Measurements from ENCODE around the gene ZFP64. TPM values are rescaled to one million over a fixed set of nuclear protein-coding genes. Genes with fewer than 3 reads are reported as not detected.

Gene ZFP64
- polyA plus RNA-seq, 2 of the 4 experiments (the other 2 are of a cell fraction), result 14.4 to 22.0 TPM

DNA sequence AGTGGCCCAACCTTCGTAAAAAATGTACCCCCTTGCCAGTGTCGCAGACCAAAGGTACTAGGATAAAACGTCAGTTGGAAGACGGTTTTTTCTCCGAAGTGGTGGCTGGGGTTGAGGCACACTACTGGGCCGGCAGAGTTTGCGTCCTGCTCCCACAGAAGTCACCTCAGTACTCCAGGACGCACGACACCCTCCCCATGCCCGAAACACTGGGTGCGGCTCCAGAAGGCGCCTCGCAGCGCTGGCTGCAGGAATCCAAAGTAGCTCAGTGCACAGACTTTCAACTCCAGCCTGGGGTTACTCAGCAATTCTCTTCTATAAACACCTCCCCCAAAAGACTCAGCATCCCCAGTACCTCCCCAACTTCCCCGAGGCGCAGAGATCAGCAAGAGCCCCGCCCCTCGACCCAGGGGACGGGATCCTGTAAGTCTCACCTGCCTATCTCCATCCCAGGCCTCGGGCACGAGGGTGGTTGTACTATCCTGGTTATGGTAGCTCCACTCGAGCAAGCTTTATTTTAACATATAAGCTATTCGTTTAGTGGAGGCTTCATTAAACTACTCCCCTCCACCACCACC is 88.2 kb downstream of the ZFP64 start:
- TF ChIP-seq, protein P1, sequence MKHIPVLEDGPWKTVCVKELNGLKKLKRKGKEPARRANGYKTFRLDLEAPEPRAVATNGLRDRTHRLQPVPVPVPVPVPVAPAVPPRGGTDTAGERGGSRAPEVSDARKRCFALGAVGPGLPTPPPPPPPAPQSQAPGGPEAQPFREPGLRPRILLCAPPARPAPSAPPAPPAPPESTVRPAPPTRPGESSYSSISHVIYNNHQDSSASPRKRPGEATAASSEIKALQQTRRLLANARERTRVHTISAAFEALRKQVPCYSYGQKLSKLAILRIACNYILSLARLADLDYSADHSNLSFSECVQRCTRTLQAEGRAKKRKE (CRISPR knock-in tag; IDR thresholded peaks at IDR 0.05; ENCODE audit: low read depth), result no peak
- TF ChIP-seq BCL3 (IDR thresholded peaks at IDR 0.05) (no peak), HOXB5 (CRISPR knock-in tag; IDR thresholded peaks at IDR 0.05) (no peak), GATA3 (IDR thresholded peaks at IDR 0.05; ENCODE audit: borderline replicate concordance) (no peak), NFE2L2 (conservative IDR thresholded peaks at IDR 0.05; ENCODE audit: low read length) (no peak), CBX8 (IDR thresholded peaks at IDR 0.05) (no peak), MAFK (IDR thresholded peaks at IDR 0.05; ENCODE audit: partially characterized antibody) (no peak)
- TF ChIP-seq, protein P2, sequence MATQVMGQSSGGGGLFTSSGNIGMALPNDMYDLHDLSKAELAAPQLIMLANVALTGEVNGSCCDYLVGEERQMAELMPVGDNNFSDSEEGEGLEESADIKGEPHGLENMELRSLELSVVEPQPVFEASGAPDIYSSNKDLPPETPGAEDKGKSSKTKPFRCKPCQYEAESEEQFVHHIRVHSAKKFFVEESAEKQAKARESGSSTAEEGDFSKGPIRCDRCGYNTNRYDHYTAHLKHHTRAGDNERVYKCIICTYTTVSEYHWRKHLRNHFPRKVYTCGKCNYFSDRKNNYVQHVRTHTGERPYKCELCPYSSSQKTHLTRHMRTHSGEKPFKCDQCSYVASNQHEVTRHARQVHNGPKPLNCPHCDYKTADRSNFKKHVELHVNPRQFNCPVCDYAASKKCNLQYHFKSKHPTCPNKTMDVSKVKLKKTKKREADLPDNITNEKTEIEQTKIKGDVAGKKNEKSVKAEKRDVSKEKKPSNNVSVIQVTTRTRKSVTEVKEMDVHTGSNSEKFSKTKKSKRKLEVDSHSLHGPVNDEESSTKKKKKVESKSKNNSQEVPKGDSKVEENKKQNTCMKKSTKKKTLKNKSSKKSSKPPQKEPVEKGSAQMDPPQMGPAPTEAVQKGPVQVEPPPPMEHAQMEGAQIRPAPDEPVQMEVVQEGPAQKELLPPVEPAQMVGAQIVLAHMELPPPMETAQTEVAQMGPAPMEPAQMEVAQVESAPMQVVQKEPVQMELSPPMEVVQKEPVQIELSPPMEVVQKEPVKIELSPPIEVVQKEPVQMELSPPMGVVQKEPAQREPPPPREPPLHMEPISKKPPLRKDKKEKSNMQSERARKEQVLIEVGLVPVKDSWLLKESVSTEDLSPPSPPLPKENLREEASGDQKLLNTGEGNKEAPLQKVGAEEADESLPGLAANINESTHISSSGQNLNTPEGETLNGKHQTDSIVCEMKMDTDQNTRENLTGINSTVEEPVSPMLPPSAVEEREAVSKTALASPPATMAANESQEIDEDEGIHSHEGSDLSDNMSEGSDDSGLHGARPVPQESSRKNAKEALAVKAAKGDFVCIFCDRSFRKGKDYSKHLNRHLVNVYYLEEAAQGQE (IDR thresholded peaks at IDR 0.05), result no peak
- no peak overlapping the region; a peak in 1 of 6 replicates for H3K27ac ChIP-seq
- 93% methylated on average over 23 of the region's 23 CpGs for WGBS (ENCODE audit: missing lambda C conversion rate)
- no peak overlapping the region for H3K4me3 ChIP-seq
- ChIA-PET POLR2A (no interaction called here), CTCF (interaction anchor here (0.8 to 2.8 kb wide), 3 partner anchors 9 to 463 kb away, joined by 3 to 7 read pairs (median 4); no protein-coding TSS in a partner anchor)
- no peaks in the 10 kb centered on the region for H3K9me3 ChIP-seq
- no peak for FAIRE-seq
- peaks cover 8% of the 10 kb centered on the region; the same call in 1 of the 3 replicates for H3K4me1 ChIP-seq
- no peak for DNase-seq (ENCODE audit: low read depth in 1 of 2, low spot score in 1 of 2)
- no peak overlapping the region for H3K4me2 ChIP-seq
- no peak for ATAC-seq

DNA sequence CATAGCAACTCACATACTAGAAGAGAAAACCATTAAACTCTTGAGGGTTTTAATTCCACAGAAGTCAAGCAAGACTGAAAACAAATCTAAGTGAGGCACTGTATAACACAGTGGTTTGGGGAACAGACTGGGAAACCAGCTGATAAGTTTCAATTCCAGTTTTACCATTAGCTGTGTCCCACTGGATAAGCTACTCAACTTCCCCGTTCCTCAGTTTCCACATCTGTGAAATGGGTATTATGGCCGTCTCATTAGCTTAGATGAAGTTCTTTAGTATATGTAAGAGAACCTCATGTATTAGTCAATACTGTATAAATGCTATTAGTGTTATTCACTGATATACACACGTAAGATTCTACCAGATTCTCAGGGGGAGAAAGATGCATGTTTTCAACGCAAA is 89.0 kb downstream of the ZFP64 start:
- peaks cover 8% of the 10 kb centered on the region; the same call in 1 of the 3 replicates for H3K4me1 ChIP-seq
- POLR2A ChIA-PET, result no interaction called here
- DNase-seq (ENCODE audit: low read depth in 1 of 2, low spot score in 1 of 2) (no peak), ATAC-seq (no peak), FAIRE-seq (no peak)
- no peaks in the 10 kb centered on the region for H3K9me3 ChIP-seq
- H3K27ac ChIP-seq, result no peak overlapping the region
- TF ChIP-seq SREBF2 (IDR thresholded peaks at IDR 0.05) (no peak), HDAC2 (IDR thresholded peaks at IDR 0.05) (no peak), FOSL2 (IDR thresholded peaks at IDR 0.05) (no peak), FOSL2 (CRISPR knock-in tag; IDR thresholded peaks at IDR 0.05) (no peak), ELK1 (IDR thresholded peaks at IDR 0.05; ENCODE audit: low read depth, low read length) (no peak), CBX8 (IDR thresholded peaks at IDR 0.05) (no peak), CHD4 (IDR thresholded peaks at IDR 0.05; ENCODE audit: borderline replicate concordance) (no peak), MYC (IDR thresholded peaks at IDR 0.05; ENCODE audit: borderline replicate concordance, low read length) (no peak), TP53 (CRISPR knock-in tag; IDR thresholded peaks at IDR 0.05) (no peak), HEYL (CRISPR knock-in tag; IDR thresholded peaks at IDR 0.05) (no peak), CHD2 (IDR thresholded peaks at IDR 0.05; ENCODE audit: low read length, partially characterized antibody) (no peak), EP300 (IDR thresholded peaks at IDR 0.05) (no peak), HOXB5 (CRISPR knock-in tag; IDR thresholded peaks at IDR 0.05) (no peak), CBX2 (IDR thresholded peaks at IDR 0.05; ENCODE audit: borderline replicate concordance, low read depth) (no peak), ZC3H11A (IDR thresholded peaks at IDR 0.05) (no peak)
- TF ChIP-seq, protein P3, sequence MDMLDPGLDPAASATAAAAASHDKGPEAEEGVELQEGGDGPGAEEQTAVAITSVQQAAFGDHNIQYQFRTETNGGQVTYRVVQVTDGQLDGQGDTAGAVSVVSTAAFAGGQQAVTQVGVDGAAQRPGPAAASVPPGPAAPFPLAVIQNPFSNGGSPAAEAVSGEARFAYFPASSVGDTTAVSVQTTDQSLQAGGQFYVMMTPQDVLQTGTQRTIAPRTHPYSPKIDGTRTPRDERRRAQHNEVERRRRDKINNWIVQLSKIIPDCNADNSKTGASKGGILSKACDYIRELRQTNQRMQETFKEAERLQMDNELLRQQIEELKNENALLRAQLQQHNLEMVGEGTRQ (IDR thresholded peaks at IDR 0.05), result no peak
- H3K4me3 ChIP-seq, result no peak overlapping the region
- WGBS (ENCODE audit: missing lambda C conversion rate), result 86% methylated on average over 4 of the region's 4 CpGs
- no peak overlapping the region for H3K4me2 ChIP-seq
- CTCF ChIA-PET, result no interaction called here

Data from A549 (cell line).